CD1c-positive myeloid dendritic cell (primary cell): Measurements from ENCODE around the gene TMEM139.
A peak's percentile ranks its signal among the peaks of the same experiment; 100 is the strongest.
"Not testable (repeated sequence)": the region's sequence is repeated elsewhere in the genome, so short reads cannot be mapped to it uniquely, and the experiment has no call there.

Experiments used
- DNase-seq: peaks from one replicate; pipeline ENCODE4 v3.0.0-alpha.2; 2016; ENCODE audit errors: extremely low spot score

TMEM139 gene

DNA sequence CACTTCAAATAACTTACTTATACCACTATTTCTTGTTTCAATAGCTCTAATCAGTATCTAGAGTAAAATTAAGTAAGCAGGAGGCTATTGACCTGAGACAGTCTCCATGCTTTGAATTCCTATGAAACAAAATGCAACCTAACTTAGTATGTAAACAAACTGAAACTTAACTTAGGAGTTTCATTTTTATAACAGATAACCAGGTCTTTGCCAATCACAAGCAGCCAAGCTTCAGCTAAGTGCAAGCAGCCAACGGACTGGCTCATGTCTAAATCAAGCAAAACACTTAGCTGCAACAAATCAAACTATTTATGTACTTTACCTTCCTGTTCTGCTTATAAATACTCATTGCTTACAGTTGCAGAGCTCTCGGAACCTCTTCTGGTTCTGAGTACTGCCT is 25.9 kb upstream of the TMEM139 start:
- DNase-seq = no peak

DNA sequence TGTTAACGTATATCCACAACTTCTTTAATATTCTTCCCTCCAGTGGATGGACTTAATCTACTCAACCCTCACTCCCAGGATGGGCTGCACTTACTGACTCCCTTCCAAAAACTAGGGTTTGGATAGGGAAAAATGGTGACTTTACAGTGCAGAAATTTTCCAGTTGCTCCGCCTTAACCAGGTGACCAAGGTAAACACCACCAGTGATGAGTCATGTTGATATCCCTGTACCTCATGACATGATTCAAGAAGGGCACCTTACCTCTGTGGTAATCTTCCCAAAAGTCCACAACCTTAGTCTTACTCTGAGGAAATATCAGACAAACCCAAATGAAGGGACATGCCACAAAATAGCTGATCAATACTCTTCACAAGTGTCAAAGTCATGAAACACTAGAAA is 25.0 kb upstream of the TMEM139 start:
- no peak for DNase-seq

DNA sequence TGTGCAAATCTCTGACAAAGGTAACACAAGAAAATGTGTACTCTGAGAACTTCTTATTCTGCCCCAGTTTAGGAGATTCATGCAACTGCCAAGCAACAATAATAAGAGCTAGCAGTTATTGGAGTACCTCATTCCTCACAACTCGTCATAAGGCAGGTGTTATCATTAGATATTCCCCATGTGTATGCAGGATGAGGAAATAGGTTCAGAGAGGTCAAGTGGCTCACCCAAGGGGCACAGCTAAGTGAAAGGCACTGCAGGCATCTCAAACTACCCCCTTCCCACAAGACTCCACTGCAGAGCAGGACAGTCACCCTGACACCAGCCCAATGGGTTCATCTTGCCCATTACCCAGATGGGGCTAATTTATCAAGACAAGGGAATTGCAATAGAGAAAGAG is 22.9 kb upstream of the TMEM139 start:
- DNase-seq = no peak

DNA sequence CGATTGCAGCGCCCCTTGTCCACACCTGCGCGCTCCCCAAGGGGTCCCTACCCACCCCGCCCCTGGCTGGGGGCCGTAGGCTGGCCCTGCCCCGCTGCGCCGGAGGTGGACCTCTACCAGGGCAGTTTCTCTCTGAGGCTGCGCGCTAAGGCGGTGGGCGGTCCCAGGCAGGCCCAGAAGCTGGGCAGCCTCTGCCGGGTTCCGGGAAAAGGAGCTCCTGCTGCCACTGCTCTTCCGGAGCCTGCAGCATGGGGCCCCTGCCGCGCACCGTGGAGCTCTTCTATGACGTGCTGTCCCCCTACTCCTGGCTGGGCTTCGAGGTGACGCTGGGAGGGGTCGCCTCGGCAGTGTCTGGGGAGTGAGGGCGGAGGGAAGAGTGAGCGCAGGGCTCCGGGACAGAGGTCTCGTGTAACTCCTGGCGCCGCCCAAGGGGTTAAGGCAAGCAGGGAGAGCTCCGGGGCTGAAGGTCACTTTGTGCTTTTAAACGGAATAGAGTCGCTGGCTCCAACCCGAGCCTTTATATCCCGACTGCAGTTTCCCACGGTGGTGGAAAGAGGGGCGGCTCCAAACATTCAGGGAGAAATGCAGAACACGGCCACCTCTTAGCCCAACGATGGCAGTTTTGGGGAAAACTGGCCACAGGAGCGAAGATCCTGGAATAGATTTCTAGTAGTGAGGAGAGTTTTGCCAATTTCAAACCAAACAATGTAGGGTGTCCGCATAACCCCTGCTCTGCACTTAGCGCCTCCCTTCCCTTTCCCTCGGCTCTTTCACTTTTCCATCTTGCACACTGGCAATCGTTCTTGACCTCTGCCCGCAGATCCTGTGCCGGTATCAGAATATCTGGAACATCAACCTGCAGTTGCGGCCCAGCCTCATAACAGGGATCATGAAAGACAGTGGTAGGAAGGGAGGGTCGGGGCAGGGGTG is 21.2 kb upstream of the TMEM139 start, which contains the start of gene GSTK1:
GSTK1 (plus strand) TSS at position 176 of the 930 bp plus-strand sequence; CDS start at position 249, 73 bp downstream.
- DNase-seq = peak; percentile 82

DNA sequence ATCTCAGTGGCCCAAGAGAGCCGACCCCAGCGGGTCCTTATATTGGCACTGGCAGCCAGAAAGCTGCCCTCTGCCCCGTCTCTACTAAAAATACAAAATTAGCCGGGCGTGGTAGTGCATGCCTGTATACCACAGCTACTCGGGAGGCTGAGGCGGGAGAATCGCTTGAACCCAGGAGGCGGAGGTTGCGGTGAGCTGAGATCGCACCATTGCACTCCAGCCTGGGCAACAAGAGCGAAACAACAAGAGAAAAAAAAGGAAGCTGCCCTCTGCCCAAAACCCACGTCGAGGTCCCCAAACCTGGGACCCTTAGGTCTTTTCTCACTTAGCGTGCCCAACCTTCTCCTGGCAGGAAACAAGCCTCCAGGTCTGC is 20.6 kb upstream of the TMEM139 start:
- DNase-seq = not testable (repeated sequence)

DNA sequence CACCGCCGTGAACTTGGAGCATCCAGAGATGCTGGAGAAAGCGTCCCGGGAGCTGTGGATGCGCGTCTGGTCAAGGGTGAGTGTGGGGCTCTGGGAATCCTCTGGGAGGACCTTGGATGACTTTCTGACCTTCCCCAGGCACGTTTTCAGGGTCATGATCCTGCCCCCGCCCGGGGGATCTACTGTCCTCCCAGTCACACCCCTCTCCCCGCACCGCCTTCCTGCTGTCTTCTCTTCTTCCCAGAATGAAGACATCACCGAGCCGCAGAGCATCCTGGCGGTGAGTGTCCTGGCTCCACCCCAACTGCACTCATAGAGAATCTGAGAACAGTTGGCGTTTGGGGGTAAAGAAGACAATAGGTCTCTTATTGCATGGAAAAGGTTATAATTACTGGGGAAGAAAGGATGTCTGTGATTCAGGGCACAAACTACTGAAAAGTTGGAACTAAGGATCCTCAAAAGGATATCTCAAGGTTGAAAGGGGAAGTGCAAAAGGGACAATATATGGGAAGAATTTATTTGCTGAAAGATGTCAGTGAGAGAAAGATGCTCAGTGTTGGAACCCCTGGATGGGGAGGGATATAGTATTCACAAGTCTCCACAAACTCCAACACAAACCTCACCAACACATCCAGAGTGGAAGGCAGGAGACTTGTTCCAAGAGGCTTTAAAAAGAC is 19.6 kb upstream of the TMEM139 start:
- DNase-seq = no peak

DNA sequence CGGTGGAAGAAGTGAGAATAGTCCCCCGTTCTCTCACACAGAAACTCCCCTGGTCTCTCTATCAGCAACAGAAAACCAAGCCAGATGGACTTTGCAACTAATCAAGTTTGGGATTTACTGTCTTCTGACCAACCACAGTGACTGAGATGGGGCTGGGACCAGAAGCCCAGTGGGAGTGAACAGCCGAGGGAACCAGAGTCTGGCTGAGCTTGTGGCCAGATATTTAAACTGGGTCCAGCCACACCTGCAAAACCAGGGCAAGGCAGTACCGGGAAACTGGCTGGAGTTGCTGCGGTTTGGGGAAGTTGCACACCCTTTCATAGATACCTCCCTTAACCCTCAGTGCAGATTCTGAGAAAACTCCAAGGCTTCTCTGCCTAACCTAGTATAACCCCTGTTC is 15.5 kb upstream of the TMEM139 start:
- no peak for DNase-seq

DNA sequence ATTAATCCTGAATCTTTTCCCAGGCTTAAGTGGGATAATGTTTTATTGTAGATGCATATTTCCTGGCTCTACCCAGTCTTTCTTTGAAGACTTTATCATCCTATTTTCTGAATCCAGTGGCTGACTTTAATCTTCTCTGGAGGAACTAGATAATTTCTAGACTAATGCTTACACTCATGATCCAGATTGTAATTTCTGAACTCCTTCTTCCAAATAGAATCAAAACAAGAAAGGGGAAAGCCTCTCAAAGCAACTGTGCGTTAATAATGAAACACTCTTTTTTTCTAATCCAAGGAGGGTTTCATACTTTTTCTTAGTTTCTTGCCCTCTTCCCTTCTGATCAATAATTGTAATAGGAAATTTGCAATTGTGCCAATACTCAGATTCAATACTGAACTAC is 13.5 kb upstream of the TMEM139 start:
- no peak for DNase-seq

DNA sequence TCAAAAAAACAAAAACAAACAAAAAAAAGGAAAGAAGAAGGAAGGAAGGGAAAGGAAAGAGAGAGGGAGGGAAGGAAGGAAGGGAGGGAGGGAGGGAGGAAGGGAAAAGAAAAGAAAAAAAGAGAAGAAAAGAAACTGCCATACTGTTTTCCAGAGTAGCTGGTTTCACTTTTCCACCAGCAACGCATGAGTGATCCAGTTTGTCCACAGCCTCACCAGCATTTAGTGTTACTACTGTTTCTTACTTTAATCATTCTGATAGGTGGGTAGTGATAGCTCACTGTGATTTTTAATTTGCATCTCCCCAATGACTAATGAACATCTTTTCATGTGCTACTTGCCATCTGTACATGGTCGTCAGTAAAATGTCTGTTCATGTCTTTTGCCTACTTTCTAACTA is 11.9 kb upstream of the TMEM139 start:
- no peak for DNase-seq

DNA sequence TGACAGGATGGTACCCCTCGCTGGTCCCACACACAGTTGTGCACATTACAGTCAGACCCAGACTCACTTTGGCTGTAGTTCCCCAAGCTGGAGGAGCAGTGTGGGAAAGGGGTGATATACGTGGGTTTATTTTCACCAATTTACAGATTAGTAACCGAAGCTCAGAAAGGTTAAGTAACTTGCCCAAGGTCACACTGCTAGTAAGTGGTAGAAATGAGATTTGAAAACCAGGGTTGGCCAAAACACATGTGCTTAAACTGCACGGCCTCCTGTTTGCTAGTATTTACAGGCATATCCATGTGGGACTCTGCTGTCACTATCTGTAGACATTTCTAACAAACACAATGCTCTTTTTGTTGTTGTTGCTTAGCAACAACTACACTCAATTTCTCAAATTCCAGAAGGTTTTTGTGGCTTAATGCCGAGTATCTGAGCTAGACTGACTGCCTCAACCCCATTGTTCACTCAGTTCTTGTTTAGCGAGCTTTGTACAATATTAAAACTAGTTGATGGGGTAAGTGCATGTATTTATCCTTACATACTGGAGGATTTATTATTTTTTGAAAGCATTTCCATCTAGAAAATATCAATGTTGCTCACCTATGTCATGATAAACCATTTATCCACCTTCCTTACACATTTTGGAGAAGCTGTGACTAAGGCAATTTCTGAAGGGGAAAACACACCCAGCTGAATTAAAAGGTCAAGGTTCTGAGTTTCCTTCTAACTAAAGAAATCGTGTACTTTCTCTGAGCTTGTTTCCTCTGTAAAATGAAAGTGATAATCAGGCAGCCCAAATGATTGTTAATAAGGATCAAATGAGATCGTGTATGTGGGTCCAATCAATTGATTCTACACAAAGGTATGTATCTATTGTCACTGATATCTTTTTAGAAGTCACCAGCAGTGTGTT is 5.3 kb upstream of the TMEM139 start:
- DNase-seq = no peak

DNA sequence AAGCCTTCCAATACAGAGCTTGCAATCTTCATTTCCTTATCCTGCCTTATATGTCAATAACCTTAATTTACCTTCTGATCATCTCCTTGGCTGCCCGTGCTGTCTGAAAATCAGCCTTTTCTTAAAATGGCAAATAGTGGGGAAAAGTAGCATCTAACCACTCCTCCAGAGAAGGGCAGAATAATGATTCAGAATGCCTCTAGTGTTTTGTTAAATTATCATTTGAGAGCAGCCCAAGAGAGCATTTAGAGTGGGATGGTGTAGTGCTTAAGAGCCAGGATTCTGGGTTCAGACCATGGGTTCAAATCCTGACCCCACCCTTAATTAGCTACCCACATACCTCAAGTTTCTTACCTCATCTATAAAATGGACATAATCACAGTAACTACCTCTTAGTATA is 4.6 kb upstream of the TMEM139 start:
- DNase-seq = no peak

DNA sequence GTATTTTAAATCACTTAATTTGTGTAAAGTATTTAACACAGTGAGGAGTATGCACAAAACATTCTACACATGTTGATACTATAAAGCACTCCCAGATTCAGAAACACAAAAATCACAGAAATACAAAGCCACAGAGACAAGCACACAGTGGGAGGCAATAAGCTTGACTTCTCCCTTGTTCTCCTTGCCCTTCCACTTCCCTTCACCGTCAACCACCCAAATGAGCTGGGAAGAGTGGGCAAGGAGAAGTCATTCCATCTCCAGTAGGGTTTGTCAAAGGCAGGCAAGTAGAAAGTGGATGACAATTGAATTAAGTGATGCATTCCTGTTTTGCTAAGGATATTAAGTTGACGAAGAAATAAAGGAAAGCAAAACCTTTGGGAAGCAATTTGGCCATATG is 4.2 kb upstream of the TMEM139 start:
- DNase-seq = peak; percentile 50

DNA sequence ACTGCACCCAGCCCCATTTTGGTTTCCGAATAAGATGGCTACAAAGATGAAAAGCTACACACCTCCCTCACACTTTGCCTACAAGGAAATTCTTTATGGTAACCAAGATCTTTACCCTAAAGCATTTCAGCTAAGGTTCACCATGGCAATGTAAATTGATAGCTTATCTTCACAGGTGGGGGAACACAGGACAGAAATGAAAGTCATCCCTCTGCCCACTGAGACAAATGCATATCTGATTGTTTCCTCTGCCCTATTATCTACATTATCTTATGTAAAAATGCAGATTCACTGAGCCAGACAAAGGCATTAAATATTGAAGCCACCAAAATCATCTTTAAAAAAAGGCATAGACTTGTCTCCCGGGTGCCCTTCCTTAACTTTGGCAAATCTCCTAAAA is 3.2 kb upstream of the TMEM139 start:
- no peak for DNase-seq

DNA sequence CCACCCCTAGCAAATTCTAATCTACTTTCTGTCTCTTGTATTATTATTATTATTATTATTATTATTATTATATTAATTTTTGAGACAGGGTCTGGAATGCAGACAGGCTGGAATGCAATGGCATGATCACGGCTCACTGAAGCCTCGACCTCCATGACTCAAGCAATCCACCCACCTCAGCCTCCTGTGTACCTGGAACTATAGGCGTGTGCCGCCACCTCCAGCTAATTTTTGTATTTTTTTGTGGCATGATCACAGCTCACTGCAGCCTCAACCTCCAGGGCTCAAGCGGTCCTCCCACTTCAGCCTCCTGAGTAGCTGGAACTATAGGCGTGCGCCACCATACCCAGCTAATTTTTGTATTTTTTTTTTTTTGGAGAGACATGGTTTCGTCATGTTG is 2.6 kb upstream of the TMEM139 start:
- DNase-seq = no peak

DNA sequence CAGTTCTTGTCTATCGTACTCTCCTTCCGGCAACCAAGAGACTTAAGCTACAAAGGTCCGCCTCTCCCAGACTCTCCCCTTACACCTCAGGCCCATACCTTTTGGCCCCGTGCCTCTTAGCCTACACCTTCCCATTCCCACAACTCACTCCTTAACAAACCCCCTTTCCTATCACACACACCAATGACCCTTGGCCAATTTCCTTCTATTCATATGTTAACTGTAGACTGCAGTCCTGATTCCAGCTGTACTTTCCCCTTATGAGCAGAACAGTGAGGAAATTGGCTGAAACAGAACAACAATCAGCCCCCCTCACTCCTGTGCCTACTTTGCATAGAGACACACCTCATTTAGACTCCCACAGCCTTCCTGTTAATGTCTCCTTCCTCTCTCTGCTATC is 1.4 kb upstream of the TMEM139 start:
- DNase-seq = no peak

DNA sequence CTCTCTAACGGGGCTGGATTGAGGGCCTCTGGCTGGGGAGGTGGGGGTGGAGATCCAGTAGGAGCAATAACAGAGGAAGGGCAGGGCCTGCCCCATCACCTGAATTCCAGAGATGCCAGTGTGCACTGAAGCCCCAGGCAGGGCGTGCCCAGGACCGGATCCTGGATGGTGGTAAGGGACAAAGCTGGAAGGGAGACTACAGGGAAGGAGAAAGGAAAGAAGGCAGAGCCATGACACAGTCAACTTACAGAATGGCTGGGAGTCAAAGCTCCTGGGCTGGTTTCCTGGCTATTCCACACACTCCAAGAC is 666 bp downstream of the TMEM139 start:
- DNase-seq = no peak

DNA sequence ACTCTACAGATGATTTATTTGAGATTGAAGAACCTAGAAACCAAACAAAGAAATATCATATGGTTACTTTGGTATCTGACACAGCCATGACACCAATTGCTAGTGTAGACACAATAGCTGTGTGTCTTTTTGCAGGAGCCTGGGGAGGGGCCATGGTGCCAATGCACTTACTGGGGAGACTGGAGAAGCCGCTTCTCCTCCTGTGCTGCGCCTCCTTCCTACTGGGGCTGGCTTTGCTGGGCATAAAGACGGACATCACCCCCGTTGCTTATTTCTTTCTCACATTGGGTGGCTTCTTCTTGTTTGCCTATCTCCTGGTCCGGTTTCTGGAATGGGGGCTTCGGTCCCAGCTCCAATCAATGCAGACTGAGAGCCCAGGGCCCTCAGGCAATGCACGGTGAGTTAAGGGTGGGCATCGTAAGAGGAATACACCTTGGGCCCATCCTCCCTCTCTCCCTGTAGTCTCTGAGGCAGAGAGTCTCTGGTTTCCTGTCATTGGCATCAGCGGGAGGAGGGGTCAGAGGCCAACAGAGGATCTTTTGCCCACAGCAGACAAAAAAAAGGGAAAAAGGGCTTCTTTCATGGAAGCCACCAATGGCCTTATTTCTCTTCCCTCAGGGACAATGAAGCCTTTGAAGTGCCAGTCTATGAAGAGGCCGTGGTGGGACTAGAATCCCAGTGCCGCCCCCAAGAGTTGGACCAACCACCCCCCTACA is 1.2 kb downstream of the TMEM139 start:
- DNase-seq = no peak

DNA sequence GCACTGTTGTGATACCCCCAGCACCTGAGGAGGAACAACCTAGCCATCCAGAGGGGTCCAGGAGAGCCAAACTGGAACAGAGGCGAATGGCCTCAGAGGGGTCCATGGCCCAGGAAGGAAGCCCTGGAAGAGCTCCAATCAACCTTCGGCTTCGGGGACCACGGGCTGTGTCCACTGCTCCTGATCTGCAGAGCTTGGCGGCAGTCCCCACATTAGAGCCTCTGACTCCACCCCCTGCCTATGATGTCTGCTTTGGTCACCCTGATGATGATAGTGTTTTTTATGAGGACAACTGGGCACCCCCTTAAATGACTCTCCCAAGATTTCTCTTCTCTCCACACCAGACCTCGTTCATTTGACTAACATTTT is 1.7 kb downstream of the TMEM139 start:
- no peak for DNase-seq

DNA sequence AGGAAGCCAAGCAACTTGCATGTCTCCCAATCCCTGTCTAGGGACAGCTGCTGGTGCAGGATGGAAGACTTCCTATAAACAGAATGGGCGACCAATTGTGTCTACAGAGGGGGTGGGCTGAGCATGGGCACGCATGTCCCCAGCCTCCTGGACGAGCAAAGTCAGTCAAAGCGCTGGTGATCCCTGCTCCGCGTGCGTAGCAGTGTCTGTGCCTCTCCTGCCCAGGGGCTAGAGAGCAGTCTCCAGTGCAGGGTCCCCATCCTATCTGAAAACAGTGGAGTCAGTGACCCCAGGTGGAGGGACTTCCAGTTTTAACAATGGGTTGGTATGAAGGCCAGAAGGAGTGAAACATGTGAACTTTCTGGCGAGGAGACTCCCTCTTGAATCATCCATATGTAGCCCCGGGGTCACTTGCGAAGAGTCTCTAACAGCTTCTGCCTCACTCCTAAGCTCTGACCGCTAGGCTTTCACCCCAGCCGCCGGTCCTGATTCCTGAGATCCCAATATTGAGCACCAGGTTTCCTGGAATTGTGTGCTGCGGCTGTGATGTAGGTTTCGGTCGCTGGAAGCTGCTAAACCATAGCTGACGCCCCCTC is 2.7 kb downstream of the TMEM139 start:
- no peak for DNase-seq

DNA sequence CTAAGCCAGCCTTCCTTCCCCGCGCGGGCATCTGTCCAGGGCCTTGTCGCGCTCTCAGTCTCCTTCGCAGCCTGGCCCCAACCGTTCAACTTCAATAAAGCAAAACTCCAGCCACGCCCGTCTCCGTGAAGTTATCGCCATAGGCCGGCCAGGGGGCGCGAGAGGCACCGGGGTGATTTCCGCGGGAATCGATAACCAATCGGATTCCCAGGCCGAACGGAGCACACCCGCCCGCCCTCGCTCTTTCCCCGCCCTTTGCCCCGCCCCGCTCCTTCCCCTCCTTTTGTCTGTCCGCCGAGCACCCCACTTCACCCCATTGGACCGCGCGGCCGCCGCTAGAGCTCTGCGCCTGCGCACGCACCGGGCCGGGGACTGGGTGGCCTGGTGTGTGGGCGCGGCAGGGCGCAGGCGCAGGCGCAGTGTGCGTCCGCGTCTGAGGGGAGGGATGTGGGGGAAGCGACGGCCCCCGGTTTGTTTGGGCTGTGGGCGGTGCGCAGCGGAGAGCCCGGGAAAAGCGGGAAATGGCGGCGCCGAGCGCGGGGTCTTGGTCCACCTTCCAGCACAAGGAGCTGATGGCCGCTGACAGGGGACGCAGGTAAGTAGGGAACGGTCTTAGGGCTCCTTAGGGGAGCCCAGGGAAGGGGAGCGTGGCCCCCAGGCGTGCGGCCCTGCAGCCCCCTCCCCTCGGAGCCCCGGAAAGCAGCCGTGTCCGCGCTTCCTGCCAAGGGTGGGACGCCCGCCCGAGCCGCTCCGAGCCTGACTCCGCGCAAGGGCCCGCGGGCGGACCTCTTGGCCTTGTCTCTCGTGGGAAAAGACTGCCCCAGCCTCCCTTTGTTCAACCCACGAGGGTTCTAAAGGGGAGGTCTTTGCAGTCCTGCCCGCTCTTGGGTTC is 3.4 kb downstream of the TMEM139 start, which contains the start of gene CASP2:
CASP2 (plus strand) TSS at position 417 of the 892 bp plus-strand sequence; CDS start at position 522, 105 bp downstream.
- DNase-seq = peak; percentile 99
